AG04450 (cell line): ENCODE results near the gene TSC1. TPM values are rescaled to one million over a fixed set of nuclear protein-coding genes. Genes with fewer than 3 reads are reported as not detected.

ENCODE experiments used
- CTCF ChIA-PET: fragments of 300-600, 350-600 bp; formaldehyde crosslinking; extraction: SDS; loops from one replicate; lab custom pipeline; 2022; ENCODE audit warnings: antibody characterized with exemption, inconsistent platforms; lab: Charles Lee
- POLR2A ChIA-PET: fragments of 350-600 bp; formaldehyde crosslinking; extraction: SDS; loops from one replicate; lab custom pipeline; 2021; ENCODE audit warnings: antibody characterized with exemption, inconsistent platforms; lab: Yijun Ruan, JAX
- DNase-seq: peaks from one replicate; pipeline ENCODE4 v3.0.0-alpha.2; 2011; ENCODE audit warnings: low read depth, low spot score
- H3K27ac ChIP-seq: one replicate; pipeline ENCODE4 v1.5.1; 2012; ENCODE audit warnings: low read depth, low read length, control low read depth
- H3K27me3 ChIP-seq: one replicate; pipeline ENCODE4 v1.6.0; 2012; ENCODE audit warnings: low read length; ENCODE audit not compliant: control insufficient read depth, insufficient read depth
- H3K4me3 ChIP-seq: 2 replicates; pipeline ENCODE4 v1.5.1; 2011; ENCODE audit warnings: mild to moderate bottlenecking, low read depth, low read length, control low read depth
- H3K9me3 ChIP-seq: 2 replicates; pipeline ENCODE4 v1.5.1; 2012; ENCODE audit warnings: low read length; ENCODE audit not compliant: control insufficient read depth, insufficient read depth
- CTCF ChIP-seq: IDR thresholded peaks from 2 replicates; pipeline ENCODE4 v1.5.1; 2011; ENCODE audit warnings: low read depth, low read length, control low read depth, inconsistent platforms
- polyA plus RNA-seq: library from polyadenylated mRNA; depleted of rRNA; stranded (reverse); fragments of >200 nt; gene quantifications from 2 replicates; pipeline ENCODE4 v1.2.3, GENCODE V29; 2011

The TSC1 gene
- polyA plus RNA-seq, 1 experiment, result 87.1 TPM

DNA sequence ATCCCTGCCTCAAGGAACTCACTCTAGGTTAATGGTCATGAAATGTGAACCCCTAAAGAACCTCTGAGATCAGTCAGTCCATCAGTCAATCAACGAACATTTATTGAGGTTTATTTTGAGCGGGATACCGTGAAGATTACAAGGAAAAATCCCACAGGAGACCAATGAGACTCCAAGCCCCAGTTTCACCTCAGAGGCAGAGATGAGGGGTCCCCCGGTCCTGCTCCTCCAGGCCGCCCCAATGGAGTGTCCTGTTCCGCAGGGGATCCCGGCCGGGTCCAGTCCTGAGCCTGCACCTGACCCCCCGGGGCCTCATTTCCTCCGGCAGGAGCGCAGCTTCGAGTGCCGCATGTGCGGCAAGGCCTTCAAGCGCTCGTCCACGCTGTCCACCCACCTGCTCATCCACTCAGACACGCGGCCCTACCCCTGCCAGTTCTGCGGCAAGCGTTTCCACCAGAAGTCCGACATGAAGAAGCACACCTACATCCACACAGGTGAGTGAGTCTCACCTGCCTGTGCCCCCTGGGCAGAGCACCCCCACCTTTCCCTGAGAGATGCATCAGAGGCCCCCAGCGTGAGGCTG lies 45.1 kb upstream of the TSC1 start:
- no peaks in the 10 kb centered on the region; the same call in 1 of the 2 replicates for H3K9me3 ChIP-seq
- no peak overlapping the region for H3K4me3 ChIP-seq
- ChIA-PET CTCF (no interaction called here), POLR2A (no interaction called here)
- H3K27me3 ChIP-seq, result peaks cover 39% of the 10 kb centered on the region
- DNase-seq, result no peak
- no peak for TF ChIP-seq CTCF
- H3K27ac ChIP-seq, result no peak overlapping the region

GRCh38 chr9:132989014-132989310 lies 44.5 kb upstream of the TSC1 start:
- Histone ChIP-seq H3K27me3 (peaks cover 40% of the 10 kb centered on the region), H3K27ac (no peak overlapping the region), H3K9me3 (no peaks in the 10 kb centered on the region; the same call in 1 of the 2 replicates), H3K4me3 (no peak overlapping the region)
- ChIA-PET POLR2A (no interaction called here), CTCF (no interaction called here)
- no peak for TF ChIP-seq CTCF
- DNase-seq, result no peak

GRCh38 chr9:132988244-132989013 lies 44.0 kb upstream of the TSC1 start:
- Histone ChIP-seq H3K27ac (no peak overlapping the region), H3K9me3 (no peaks in the 10 kb centered on the region; the same call in 1 of the 2 replicates), H3K4me3 (no peak overlapping the region), H3K27me3 (peaks cover 39% of the 10 kb centered on the region)
- ChIA-PET CTCF (no interaction called here), POLR2A (no interaction called here)
- DNase-seq, result no peak
- TF ChIP-seq CTCF, result no peak

DNA sequence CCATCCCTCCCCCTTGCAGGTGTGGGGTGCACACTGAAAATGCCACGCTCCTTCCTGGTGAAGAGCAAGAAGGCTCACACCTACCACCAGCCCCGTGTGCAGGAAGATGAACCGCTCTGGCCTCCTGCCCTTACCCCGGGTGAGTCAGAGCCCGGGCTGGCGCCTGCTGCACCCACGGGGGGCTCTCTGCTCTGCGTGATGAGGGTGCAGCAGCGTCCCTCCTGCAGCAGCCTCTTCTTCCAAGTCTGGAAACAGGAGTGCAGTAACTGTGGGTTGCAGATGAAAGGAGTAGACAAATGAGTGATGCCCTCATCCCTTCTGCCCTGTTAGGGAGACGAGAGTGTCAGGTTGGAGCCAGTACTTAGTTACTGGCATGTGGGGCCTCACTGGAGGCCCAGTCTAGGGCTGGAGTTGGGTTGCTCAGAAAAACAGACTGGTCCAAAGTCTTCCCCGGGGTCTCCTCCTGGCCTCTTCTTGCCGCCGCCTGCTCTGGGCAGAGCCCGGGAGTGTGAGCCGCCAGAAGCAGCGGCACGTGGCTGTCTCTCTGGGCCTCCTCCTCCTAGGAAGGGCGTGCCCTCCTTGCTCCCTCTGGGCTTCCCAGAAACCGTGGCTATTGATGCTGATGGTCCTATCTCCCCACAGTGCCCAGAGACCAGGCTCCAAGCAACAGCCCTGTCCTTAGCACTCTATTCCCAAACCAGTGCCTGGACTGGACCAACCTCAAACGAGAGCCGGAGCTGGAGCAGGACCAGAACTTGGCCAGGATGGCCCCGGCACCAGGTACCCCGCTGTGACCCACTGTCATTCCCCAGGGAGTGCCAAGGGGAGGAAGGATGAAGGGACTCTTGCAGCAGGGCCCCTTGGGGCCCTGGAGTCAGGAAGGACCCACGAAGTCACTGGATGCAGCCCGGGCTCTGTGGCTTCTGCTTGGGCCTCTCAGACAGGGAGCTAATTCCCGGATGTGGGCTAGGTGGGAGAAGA lies 42.5 kb upstream of the TSC1 start:
- TF ChIP-seq CTCF, result no peak
- ChIA-PET POLR2A (no interaction called here), CTCF (no interaction called here)
- no peak for DNase-seq
- H3K4me3 ChIP-seq, result no peak overlapping the region
- no peak overlapping the region for H3K27ac ChIP-seq
- H3K9me3 ChIP-seq, result no peaks in the 10 kb centered on the region; the same call in 1 of the 2 replicates
- H3K27me3 ChIP-seq, result peaks cover 36% of the 10 kb centered on the region
